ENCODE data around the gene SLC22A31. TPM values are rescaled to one million over a fixed set of nuclear protein-coding genes. Genes with fewer than 3 reads are reported as not detected.

Gene SLC22A31
- total RNA-seq, 2 experiments from 2014 or later = 0.23 to 0.53 TPM

DNA sequence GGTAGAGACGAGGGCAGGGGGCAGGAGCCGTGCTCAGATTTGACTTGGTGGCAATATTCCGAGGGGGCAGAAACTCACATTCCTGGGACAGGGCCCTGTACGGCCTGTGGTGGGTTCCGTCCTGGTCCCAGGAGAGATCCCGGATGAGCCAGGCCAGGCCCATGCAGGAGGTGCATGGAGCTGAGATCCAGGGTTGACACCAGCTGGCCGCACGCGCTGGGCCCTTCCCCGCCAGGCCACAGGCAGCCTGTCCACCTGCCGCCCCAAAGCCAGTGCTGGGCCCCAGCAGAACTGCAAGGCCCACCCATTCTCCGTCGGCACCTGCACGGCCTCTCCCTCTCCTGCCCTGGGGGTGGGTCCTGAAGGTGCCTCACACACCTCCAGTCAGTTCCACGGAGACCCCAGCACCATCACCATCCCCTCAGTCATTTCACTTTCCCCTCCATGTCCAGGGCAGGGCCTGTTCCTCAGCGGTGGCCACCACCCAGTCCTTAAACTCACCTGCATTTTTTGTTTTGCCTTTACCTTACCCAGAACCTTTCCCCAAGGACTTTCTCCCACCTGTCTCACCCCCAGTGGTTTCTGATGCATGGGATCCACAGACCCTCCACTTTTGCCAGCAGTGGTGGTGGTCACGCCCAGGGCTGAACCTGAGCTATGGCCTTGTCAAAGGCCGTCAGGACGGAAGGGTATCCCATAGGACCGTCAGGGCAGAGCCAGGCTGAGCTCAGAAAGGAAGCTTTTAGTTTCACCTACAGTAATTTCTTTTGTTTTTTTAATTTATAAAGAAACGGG lies 53.9 kb downstream of the SLC22A31 start:
- ChIA-PET CTCF (no interaction called here), POLR2A (no interaction called here)
- Mint-ChIP-seq H3K9me3 (peaks cover 5% of the 10 kb centered on the region), H3K4me3 (no peak overlapping the region), H3K4me1 (no peaks in the 10 kb centered on the region), H3K27me3 (no peaks in the 10 kb centered on the region), H3K36me3 (ENCODE audit: low read depth) (peaks cover 50% of the 10 kb centered on the region), H3K27ac (no peak overlapping the region)
- no peak for DNase-seq

Other genes with a start within 250 kb of the SLC22A31 start
- not detected for gene CBFA2T3, start 223.3 kb downstream of the SLC22A31 start, total RNA-seq
- gene ACSF3, start 106.7 kb downstream of the SLC22A31 start, total RNA-seq = 10 to 100 TPM; 44.4 to 45.3 TPM
- not detected for gene CDH15, start 28.8 kb downstream of the SLC22A31 start, total RNA-seq
- 1 to 10 TPM; 6.6 to 6.8 TPM for gene ZNF778, start 17.2 kb upstream of the SLC22A31 start, total RNA-seq

Data from activated CD4-positive, alpha-beta memory T cell treated with anti-CD3 and anti-CD28 coated beads, Interleukin-2, amount 10 ng/mL, durations not matched to agents 7 days and 5 days (primary cell).